Dendritic cell treated with granulocyte-macrophage colony-stimulating factor and Interleukin-4, amounts not matched to agents 40 ng/mL and 50 ng/mL, for 4 days (primary cell): ENCODE measurements around the gene HSDL2.
"Not testable (repeated sequence)": the region's sequence is repeated elsewhere in the genome, so short reads cannot be mapped to it uniquely, and the experiment has no call there.

Experiments used
- H3K27ac Mint-ChIP-seq: one replicate; pipeline ENCODE4 v1.8.0; 2022; ENCODE audit warnings: mild to moderate bottlenecking, mixed read lengths
- H3K27me3 Mint-ChIP-seq: one replicate; pipeline ENCODE4 v1.8.0; 2022; ENCODE audit warnings: mild to moderate bottlenecking, mixed read lengths
- H3K36me3 Mint-ChIP-seq: one replicate; pipeline ENCODE4 v1.8.0; 2022; ENCODE audit warnings: low read depth, mixed read lengths
- H3K4me1 Mint-ChIP-seq: one replicate; pipeline ENCODE4 v1.8.0; 2022; ENCODE audit warnings: low read depth, mixed read lengths
- H3K4me3 Mint-ChIP-seq: one replicate; pipeline ENCODE4 v1.8.0; 2022; ENCODE audit warnings: mild to moderate bottlenecking, moderate library complexity, mixed read lengths
- H3K9me3 Mint-ChIP-seq: one replicate; pipeline ENCODE4 v1.8.0; 2022; ENCODE audit warnings: mixed read lengths
- intact Hi-C: fragments of 100-400 bp; cut with micrococcal nuclease; formaldehyde crosslinking; loops from one replicate; pipeline ENCODE4 v1.15.0; 2022

Gene HSDL2

DNA sequence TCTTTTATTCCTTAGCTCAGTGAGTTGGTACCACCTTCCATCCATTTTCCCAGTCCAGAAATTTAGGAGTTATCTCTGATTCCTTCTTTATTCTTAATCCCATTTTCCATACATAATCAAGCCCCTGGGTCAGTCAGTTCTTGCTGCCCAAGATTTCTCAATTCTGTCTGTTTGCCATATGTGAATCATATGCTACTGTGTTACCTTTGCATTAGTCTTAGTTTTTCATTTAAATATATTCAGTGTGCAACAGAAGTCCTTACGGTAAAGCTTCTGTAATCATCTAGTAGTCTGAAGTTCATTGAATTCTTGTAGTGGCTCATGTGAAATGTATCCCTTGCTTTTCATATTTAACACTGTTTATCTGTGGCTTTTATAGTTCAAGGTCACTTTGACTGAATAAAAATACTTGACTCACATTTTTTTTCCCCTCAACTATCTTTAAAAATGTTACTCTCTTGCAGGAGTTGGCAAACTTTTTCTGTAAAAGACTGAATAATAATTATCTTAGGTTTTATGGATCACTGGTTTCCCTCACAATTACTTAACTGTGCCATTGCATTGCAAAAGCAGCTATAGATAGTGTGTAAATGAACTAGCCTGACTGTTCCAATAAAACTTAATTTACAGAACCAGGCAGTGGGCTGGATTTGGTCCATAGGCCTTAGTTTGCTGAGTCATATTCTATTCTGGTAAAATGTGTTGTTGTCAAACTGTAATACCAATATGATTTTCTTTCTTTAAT lies 113.7 kb downstream of the HSDL2 start:
- Mint-ChIP-seq H3K9me3 (peaks cover 24% of the 10 kb centered on the region), H3K4me1 (peaks cover 26% of the 10 kb centered on the region), H3K27ac (no peak overlapping the region), H3K36me3 (peaks cover 23% of the 10 kb centered on the region), H3K27me3 (no peaks in the 10 kb centered on the region), H3K4me3 (no peak overlapping the region)
- intact Hi-C loops = no loop called here

DNA sequence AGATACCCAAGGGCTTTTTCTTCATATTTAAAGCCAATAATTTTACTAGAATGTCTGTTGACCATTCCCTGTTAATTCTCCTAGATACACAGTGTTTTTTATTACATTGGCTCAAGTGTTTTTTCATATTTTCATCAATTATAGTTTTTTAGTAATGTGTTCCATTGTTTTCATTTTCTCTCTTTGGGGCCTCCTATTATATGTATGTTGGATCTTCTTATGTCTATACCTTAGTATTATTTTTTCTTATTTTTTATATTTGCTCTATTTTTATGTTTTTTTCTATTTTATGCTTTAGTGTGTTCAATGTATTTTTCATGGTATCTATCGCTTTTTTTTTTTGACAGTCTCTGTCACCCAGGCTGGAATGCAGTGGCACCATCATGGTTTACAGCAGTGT lies 114.2 kb downstream of the HSDL2 start:
- H3K9me3 Mint-ChIP-seq = peaks cover 24% of the 10 kb centered on the region
- H3K27me3 Mint-ChIP-seq = no peaks in the 10 kb centered on the region
- H3K36me3 Mint-ChIP-seq = peaks cover 23% of the 10 kb centered on the region
- H3K27ac Mint-ChIP-seq = no peak overlapping the region
- no peak overlapping the region for H3K4me3 Mint-ChIP-seq
- intact Hi-C loops = no loop called here
- H3K4me1 Mint-ChIP-seq = peaks cover 26% of the 10 kb centered on the region

DNA sequence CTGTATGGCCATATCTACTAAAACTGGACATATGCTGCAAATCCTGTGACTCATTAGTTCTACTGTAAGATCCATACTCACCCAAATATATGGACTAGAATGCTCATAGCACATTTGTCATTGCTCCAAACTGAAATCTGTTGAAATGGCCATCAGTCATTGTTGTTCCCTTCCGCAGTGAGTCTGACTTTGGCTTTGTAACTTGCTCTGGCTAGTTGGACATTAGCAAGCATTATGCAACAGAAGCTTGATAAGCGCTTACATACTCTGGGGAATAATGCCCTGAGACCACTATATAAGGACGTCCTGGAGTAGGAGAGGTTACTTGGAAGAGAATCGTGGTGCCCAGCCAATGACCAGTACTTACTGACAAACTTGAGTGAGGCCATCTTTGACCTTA lies 115.7 kb downstream of the HSDL2 start:
- intact Hi-C loops = no loop called here
- Mint-ChIP-seq H3K36me3 (peaks cover 23% of the 10 kb centered on the region), H3K27me3 (no peaks in the 10 kb centered on the region), H3K27ac (no peak overlapping the region), H3K9me3 (peaks cover 24% of the 10 kb centered on the region), H3K4me1 (peaks cover 26% of the 10 kb centered on the region), H3K4me3 (no peak overlapping the region)

DNA sequence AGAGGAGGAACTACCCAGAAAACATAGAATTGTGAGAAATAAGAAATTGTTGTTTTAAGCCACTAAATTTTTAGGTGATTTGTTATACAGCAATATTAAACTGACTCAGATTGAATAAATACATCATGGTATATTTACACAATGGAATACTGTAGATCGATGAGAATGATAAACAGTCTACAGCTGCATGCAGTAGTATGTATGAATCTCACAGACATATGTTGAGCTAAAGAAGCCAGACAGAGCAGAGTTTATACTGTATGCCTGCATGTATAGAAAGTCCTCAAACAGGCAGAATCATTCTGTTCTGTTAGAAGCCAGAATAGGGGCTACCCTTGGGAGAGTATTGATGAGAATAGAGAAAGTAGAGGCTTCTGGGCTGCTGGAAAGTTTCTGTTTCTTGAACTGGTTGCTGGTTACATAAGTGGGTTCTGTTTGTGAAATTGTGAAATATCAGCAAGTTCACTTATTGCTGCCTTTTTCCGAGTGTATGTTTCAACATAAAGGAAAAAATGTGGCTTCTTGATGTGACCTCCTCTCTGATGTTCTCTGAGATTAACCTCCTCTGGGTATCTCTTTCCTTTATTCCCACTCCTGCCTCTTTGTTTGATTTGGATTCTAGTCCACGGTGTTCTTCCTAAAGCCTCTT lies 116.3 kb downstream of the HSDL2 start:
- Mint-ChIP-seq H3K4me3 (no peak overlapping the region), H3K4me1 (peaks cover 26% of the 10 kb centered on the region), H3K27ac (no peak overlapping the region), H3K9me3 (peaks cover 24% of the 10 kb centered on the region), H3K27me3 (no peaks in the 10 kb centered on the region), H3K36me3 (peaks cover 23% of the 10 kb centered on the region)
- intact Hi-C loops = no loop called here

DNA sequence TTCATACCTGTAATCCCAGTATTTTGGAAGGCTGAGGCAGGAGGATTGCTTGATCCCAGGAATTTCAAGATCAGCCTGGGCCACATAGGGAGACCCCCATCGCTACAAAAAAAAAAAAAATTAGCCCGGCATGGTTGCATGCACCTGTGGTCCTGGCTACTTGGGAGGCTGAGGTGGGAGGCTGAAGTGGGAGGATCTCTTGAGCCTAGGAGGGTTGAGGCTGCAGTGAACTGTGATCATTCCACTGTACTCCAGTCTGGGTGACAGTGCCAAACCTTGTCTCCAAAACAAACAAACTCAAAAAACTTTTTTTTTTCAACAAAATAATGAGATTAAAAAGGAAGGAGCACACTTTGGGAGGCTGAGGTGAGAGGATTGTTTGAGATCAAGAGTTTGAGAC lies 120.9 kb downstream of the HSDL2 start:
- H3K27ac Mint-ChIP-seq = no peak overlapping the region
- no peaks in the 10 kb centered on the region for H3K9me3 Mint-ChIP-seq
- H3K4me1 Mint-ChIP-seq = peaks cover 15% of the 10 kb centered on the region
- no peaks in the 10 kb centered on the region for H3K36me3 Mint-ChIP-seq
- intact Hi-C loops = no loop called here
- no peak overlapping the region for H3K4me3 Mint-ChIP-seq
- H3K27me3 Mint-ChIP-seq = no peaks in the 10 kb centered on the region

DNA sequence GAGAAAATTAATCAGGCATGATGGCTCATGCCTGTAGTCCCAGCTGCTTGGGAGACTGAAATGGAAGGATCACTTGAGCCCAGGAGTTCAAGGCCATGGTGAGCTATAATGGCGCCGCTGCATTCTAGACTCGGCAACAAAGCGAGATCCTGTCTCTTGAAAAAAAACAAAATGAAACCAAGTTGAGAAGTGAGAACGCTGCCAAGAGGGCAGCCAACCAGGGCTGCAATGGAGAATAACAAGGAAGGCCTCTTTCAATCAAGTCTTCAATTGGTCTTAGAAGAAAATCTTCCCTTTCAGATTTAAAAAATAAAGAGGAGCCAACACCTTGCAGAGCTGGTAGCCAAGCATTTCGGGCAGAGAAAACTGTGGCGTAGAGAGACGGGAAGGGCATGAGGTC lies 121.4 kb downstream of the HSDL2 start:
- H3K4me3 Mint-ChIP-seq = no peak overlapping the region
- no peak overlapping the region for H3K27ac Mint-ChIP-seq
- no peaks in the 10 kb centered on the region for H3K9me3 Mint-ChIP-seq
- intact Hi-C loops = no loop called here
- peaks cover 11% of the 10 kb centered on the region for H3K4me1 Mint-ChIP-seq
- H3K36me3 Mint-ChIP-seq = no peaks in the 10 kb centered on the region
- no peaks in the 10 kb centered on the region for H3K27me3 Mint-ChIP-seq

- Mint-ChIP-seq H3K27me3 (no peaks in the 10 kb centered on the region), H3K9me3 (no peaks in the 10 kb centered on the region), H3K4me1 (peaks cover under 1% of the 10 kb centered on the region), H3K27ac (no peak overlapping the region), H3K36me3 (no peaks in the 10 kb centered on the region), H3K4me3 (no peak overlapping the region)
- intact Hi-C loops = no loop called here
Observed at GRCh38 chr9:112502175-112502946, 122.5 kb downstream of the HSDL2 start.

GRCh38 chr9:112503170-112503569 lies 123.3 kb downstream of the HSDL2 start:
- Mint-ChIP-seq H3K4me1 (no peaks in the 10 kb centered on the region), H3K36me3 (no peaks in the 10 kb centered on the region), H3K27me3 (no peaks in the 10 kb centered on the region), H3K9me3 (no peaks in the 10 kb centered on the region), H3K4me3 (no peak overlapping the region), H3K27ac (no peak overlapping the region)
- intact Hi-C loops = no loop called here

GRCh38 chr9:112505086-112505485 lies 125.2 kb downstream of the HSDL2 start:
- no peak overlapping the region for H3K27ac Mint-ChIP-seq
- H3K36me3 Mint-ChIP-seq = no peaks in the 10 kb centered on the region
- H3K4me3 Mint-ChIP-seq = no peak overlapping the region
- intact Hi-C loops = no loop called here
- no peaks in the 10 kb centered on the region for H3K27me3 Mint-ChIP-seq
- H3K9me3 Mint-ChIP-seq = no peaks in the 10 kb centered on the region
- H3K4me1 Mint-ChIP-seq = no peaks in the 10 kb centered on the region

DNA sequence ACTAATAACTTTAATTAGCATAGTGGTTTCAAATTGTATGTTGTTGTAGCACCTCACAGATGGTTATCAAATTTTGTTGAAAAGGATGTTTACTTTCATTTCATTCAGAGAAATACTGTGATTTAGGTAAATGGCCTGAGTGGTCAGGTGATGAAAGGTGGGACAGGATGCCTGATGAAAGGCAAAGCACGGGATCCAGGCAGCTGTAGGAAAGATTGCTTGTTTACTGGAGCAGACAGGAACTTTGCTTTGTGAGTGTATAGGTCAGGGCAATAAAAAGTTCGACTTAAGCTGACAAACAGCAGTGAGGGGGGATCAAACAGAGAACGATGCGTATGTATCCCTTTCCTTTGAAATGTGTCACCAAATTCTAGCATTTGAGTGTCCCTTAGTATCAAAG lies 125.7 kb downstream of the HSDL2 start:
- Mint-ChIP-seq H3K27ac (no peak overlapping the region), H3K4me1 (no peaks in the 10 kb centered on the region), H3K4me3 (no peak overlapping the region), H3K27me3 (no peaks in the 10 kb centered on the region), H3K36me3 (no peaks in the 10 kb centered on the region), H3K9me3 (no peaks in the 10 kb centered on the region)
- intact Hi-C loops = no loop called here

DNA sequence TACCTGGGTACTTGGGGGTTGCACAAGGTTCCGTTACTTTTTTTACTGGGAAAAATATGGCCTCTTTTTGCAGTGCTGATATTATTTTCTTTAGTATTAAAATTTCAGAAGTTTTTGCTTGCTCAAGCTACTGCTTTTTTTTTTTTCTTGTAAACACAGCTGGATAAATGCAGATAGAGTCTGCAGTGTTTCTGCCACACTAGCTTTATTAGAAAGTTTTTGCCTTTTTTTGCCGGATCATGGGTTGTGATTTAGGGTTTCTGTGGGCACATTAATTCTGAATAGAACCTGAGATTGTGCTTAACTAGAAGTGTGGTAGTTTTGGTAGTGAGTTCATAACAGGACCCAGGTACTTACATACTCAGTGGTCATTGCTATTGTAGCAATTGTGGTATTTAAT lies 126.7 kb downstream of the HSDL2 start:
- Mint-ChIP-seq H3K36me3 (no peaks in the 10 kb centered on the region), H3K27ac (no peak overlapping the region), H3K4me1 (no peaks in the 10 kb centered on the region), H3K27me3 (no peaks in the 10 kb centered on the region), H3K9me3 (no peaks in the 10 kb centered on the region), H3K4me3 (no peak overlapping the region)
- intact Hi-C loops = no loop called here

- intact Hi-C loops = no loop called here
- Mint-ChIP-seq H3K9me3 (no peaks in the 10 kb centered on the region), H3K27me3 (no peaks in the 10 kb centered on the region), H3K36me3 (no peaks in the 10 kb centered on the region), H3K27ac (no peak overlapping the region), H3K4me3 (no peak overlapping the region), H3K4me1 (no peaks in the 10 kb centered on the region)
Observed at GRCh38 chr9:112507001-112507680, 127.2 kb downstream of the HSDL2 start.

DNA sequence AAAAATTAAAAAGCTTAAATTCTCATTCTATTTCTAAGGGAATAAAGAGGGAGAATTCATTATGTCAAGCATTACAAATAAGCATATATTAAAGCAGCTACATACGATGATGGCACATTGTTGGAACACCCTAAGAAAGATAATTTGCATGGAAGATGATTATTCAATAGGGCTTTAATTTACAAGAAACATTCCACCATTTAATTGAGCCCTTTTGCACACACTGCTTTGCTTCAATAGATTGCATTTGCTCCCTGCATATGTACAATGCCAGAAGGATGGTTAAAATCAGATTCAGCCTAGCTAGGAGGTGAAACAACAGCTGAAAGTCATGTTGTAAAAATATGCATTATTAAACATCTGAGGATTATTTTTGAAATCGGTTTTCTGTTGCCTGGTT lies 128.5 kb downstream of the HSDL2 start:
- Mint-ChIP-seq H3K4me3 (no peak overlapping the region), H3K36me3 (no peaks in the 10 kb centered on the region), H3K4me1 (no peaks in the 10 kb centered on the region), H3K9me3 (no peaks in the 10 kb centered on the region), H3K27me3 (no peaks in the 10 kb centered on the region), H3K27ac (no peak overlapping the region)
- intact Hi-C loops = no loop called here

DNA sequence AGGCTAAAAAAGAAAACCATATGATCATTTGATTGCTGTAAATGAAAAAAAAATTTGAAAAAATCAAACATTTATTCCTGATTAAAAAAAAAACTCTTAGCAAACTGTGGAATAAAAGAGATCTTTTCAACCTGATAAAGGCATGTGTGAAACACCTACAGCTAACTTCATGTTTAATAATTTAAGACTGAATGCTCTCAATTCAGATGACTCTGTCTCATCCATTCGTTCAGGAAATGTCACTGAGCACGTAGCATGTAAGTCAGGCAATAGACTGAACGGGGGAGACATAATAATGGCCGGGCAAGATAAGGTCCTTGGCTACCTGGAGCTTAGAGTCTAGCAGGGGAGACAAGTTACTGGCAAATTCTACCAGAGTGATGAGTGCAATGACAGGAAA lies 132.5 kb downstream of the HSDL2 start:
- H3K4me3 Mint-ChIP-seq, H3K36me3 Mint-ChIP-seq, H3K27ac Mint-ChIP-seq, H3K9me3 Mint-ChIP-seq, intact Hi-C loops, H3K4me1 Mint-ChIP-seq, H3K27me3 Mint-ChIP-seq: not testable (repeated sequence)
